HG03025 (cell line): ENCODE measurements around the gene RAP2A.

Source experiments
- ATAC-seq: cut with Tn5 transposase; IDR thresholded peaks from one replicate; pipeline ENCODE4 v1.9.1; 2021; ENCODE audit warnings: mild to moderate bottlenecking, moderate library complexity; ENCODE audit not compliant: unreplicated experiment, low FRiP score

Gene RAP2A

DNA sequence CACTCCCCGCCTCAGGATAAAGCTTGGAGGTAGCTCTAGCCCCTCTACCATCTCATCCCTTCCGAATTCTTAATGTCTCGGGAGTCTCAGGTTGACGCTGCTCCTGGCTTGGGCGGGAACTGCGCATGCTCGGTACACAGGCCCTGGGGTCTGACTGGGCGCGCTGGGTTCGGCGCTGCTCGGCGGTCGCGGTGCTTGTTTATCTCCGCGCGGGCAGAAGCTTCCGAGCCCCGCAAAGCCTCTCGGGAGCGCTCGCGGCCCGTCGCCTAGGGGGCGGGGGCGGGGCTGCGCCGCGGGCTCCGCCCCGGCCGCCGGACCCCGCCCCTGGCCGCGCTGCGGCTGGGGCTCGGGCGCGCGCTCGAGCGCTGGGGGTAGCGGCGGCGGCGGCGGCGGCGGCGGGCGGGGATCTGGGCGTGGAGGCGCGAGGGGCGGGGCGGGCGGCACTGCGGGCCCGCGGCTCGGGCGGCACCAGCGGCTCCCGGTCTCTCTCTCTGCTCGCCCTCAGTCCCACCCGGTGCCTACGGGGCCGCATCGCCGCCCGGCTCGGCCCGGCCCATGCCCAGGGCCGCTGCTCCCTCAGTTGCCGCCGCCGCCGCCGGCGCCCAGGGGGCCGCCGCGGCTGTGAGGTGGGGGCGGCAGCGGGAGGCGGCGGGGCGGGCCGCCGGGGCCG, at the start of gene RAP2A:
Gene RAP2A (plus strand): TSS at position 443 of the 670 bp plus-strand sequence. CDS start 302 bp downstream, outside the sequence.
- ATAC-seq = peak; percentile 44

DNA sequence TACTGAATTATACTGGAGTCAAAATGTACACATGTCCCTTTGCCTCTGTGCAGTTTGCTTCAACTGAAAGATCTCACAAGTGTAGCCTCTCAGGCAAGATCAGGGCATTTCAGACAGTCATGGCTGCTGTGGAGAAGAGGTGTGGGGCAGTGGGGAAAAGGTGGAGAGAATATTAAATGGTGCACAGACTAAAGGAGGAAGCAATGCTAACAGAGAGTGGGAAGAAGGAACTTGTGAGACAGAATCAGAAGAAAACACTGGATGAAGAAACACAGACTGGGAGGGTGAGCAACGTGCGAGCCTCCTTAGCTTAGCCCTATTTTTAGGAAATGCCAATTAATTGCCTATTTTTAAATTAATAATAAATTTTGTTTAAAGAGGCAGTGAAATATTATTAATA, 49.6 kb upstream of the RAP2A start:
- ATAC-seq = no peak

- ATAC-seq = no peak
These were observed 48.8 kb upstream of the RAP2A start for GRCh38 chr13:97385146-97385545.

- ATAC-seq = no peak
These were observed 48.1 kb upstream of the RAP2A start for GRCh38 chr13:97385854-97386253.

- ATAC-seq = no peak
These were observed 47.0 kb upstream of the RAP2A start for GRCh38 chr13:97386801-97387484.

DNA sequence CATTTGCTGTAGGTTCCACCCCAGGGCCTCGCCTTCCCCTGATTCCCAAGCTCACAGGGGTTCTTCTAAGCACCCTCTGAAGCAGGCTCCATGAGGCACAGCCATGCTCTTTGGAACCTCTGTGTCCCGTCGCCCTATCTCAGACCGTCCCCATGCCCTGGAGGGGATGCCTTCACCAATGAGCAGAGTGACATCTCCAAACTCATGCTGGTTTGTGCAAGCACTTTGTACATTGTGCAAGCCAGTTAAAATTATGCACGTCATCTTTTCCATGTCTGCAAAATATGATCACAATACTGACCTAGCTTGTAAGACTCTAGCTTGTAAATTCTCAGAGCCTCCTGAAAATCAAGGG, 46.5 kb upstream of the RAP2A start:
- ATAC-seq = no peak

DNA sequence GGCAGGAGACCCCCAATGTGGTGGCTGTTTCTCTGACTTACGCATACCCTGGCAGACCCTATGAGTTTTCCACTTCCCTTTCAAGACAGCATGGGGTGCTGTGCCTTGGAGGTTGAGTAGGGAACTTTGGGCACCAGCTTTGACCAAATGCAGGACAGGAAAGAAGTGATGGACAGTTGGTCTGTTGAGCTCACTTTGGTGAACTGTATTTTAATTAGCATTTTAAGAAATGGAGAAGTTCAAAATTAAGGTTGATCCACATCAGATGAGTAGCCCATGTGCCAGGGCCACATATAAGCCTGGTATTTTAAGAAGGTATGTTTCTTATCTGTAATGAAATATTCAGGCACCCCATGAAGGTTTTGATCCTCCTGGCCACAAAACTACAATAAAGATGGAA, 46.1 kb upstream of the RAP2A start:
- no peak for ATAC-seq

DNA sequence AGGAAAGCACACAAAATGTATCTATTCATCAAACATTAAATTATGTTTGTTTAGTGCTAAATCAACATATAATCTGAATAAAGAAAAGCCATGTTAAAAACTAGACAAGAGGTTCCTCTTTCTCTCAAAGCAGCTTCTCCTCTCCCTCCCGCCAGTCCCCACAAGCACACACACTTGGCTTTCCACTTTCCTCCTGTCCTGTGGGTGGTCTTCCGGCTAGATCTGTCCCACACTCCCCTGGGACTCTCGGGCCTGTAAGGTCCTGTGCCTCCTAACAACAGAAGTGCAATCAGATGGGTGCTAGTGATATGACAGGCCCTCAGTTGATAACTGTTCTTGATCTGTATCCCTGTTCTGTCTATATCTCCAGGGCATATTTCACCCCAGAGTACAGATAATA, 45.6 kb upstream of the RAP2A start:
- no peak for ATAC-seq

GRCh38 chr13:97390941-97391600, 42.9 kb upstream of the RAP2A start:
- no peak for ATAC-seq

GRCh38 chr13:97392020-97392419, 41.9 kb upstream of the RAP2A start:
- no peak for ATAC-seq

GRCh38 chr13:97394542-97394941, 39.4 kb upstream of the RAP2A start:
- no peak for ATAC-seq

DNA sequence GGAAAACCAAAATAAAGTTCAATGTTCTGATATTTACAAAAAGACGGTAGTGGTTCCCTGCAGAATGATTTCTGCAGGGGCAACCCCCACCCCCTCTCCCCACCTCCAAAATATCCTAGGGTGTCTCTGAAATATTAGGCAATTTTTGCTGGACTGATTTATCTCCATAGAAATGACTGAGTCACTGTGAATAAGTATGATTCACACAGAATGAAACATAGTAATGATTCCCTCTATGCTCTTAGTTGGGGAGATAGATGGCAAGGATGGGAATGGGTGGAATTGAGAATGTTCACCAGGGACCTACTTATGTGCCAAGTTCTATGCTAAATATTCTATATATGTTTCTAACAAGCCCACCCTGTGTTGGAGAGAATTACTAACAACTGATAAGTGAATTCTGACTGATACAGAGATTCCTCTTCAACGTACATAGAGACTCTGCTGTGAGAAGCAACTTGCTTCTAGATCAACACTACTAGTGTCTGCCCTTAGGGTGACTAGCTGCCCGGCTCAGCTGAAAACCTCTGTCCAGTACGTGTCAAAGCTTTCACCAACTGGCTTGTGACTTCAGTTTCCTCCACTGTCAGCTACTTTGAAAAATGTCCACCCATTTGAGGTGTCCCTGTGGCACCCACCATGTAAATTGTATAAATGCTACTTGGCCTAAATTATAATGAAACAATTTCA, 38.4 kb upstream of the RAP2A start:
- no peak for ATAC-seq

GRCh38 chr13:97397267-97397666, 36.7 kb upstream of the RAP2A start:
- ATAC-seq = no peak

DNA sequence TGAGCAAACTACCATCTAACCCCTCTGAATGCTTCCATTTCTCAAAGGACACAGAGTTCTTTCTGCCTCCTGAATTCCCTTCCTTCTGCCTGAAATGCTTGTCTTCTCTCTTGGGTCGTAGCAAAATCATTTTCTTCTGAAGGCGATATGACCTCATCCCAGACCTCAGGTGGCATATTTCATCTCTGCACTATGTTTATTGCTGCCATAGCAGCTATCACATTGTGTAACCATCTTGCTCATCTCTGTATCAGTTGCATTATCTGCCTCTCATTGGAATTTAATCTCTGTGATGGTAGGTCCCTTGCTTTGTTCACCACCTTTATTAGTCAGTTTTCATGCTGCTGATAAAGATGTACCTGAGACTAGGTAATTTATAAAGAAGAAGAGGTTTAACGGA, 32.5 kb upstream of the RAP2A start:
- ATAC-seq = no peak

DNA sequence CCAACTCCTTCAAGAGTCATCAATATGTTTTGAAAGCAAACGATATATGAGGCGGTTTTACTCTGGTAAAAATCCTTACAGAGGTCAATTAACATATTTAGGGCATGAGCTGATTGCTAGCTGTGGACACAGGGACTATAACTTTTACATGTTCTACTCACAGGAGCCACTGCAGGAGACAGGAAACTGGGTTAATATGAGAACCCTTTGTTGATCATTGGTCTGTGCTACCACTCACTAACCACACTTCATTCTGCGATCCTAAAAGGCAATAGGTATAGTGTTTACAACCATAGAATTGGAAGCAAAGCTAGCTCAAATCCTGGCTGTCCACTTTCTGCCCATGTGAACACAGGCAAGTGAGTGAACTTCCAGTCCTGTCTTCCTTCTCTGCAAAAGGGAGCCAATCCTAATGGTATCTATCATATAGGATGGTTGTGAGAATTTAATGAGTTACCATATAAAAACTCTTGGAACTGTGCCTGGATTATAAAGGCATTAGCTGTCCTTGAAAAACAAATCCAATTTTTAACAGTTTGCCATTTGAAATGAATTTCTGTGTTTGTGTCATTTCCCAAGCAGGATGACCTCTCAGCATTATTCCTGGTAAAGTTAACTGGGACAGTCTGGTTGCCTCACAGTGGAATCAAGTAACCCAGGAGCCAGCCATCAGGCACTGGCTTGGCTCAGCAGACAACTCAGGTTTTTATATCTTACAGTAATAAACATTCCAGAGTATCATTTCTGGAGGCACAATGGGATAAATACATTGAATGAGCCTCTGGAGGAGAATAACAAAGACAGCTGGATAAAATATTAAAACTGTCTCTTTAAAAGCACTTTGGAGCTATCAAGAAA, 29.8 kb upstream of the RAP2A start:
- no peak for ATAC-seq

- ATAC-seq = no peak
These were observed 26.4 kb upstream of the RAP2A start for GRCh38 chr13:97407540-97407939.

GRCh38 chr13:97408938-97409337, 25.0 kb upstream of the RAP2A start:
- ATAC-seq = no peak

DNA sequence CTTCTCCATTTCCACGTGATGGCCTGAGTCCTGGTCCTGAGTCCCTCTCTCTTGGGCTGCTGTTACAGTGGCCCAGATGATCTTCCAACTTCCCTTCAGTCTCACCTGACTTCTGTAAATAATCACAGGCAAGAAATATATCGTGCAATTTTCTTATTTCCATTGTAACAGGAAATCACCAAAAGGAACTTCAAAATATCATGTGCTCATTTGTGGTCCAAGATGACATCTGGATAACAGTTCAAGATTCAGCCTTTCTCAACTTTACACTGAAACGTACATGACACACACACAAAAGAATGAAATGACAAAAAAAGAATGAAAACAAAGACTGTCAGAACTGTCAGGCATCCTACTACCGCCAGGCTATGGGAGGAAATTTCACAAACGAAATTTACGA, 22.0 kb upstream of the RAP2A start:
- no peak for ATAC-seq

- no peak for ATAC-seq
These were observed 20.3 kb upstream of the RAP2A start for GRCh38 chr13:97413694-97414093.

- no peak for ATAC-seq
These were observed 19.6 kb upstream of the RAP2A start for GRCh38 chr13:97414392-97414791.
